Measurements from ENCODE around the gene ZAP70.

ZAP70 gene

DNA sequence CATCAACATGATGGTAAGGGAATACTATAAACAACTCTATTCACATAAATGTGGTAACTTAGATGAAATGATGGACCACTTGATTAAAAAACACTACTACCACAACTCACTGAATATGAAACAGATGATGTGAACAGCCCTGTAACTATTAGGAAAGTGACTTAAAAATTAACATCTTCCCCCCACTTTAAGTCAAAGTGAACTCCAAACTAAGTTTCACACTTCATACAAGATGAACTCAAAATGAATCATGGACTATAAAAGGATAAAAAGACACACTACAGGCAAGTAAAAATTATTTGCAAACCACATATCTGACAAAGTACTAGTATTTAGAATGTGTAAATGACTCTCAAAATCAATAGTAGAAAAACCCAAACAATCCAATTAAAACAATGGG is 71.6 kb downstream of the ZAP70 start:
- TF ChIP-seq, protein P1, sequence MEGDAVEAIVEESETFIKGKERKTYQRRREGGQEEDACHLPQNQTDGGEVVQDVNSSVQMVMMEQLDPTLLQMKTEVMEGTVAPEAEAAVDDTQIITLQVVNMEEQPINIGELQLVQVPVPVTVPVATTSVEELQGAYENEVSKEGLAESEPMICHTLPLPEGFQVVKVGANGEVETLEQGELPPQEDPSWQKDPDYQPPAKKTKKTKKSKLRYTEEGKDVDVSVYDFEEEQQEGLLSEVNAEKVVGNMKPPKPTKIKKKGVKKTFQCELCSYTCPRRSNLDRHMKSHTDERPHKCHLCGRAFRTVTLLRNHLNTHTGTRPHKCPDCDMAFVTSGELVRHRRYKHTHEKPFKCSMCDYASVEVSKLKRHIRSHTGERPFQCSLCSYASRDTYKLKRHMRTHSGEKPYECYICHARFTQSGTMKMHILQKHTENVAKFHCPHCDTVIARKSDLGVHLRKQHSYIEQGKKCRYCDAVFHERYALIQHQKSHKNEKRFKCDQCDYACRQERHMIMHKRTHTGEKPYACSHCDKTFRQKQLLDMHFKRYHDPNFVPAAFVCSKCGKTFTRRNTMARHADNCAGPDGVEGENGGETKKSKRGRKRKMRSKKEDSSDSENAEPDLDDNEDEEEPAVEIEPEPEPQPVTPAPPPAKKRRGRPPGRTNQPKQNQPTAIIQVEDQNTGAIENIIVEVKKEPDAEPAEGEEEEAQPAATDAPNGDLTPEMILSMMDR (IDR thresholded peaks at IDR 0.05; ENCODE audit: insufficient read depth, low read length, missing control alignments), result no peak
- H3K4me3 ChIP-seq (ENCODE audit: low read depth, low read length), result no peak overlapping the region
- DNase-seq (ENCODE audit: low read depth, low spot score), result no peak
- CTCF ChIA-PET, result no interaction called here
- POLR2A ChIA-PET, result no interaction called here

DNA sequence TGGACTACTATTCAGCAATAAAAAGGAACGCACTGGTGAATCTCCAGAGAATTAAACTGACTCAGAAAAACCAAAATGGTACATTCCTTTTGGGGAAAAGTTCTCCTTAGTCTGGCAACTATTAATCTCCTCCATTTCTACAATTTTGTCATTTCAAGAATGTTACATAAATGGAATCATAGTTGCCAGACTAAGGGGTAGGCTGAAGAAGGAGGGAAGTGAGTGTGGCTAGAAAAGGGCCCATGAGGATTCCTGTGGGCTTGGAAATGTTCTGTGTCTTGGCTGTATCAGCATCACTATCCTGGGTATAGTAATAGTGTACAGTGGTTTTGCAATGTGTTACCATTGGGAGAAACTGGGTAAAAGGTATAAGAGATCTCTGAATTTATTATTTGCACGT is 72.4 kb downstream of the ZAP70 start:
- CTCF ChIA-PET, result interaction anchor here (1.1 kb wide), 1 partner anchor 18 kb away, joined by 3 read pairs; no protein-coding TSS in a partner anchor
- no peak overlapping the region for H3K4me3 ChIP-seq (ENCODE audit: low read depth, low read length)
- DNase-seq (ENCODE audit: low read depth, low spot score), result no peak
- TF ChIP-seq, protein P1 (IDR thresholded peaks at IDR 0.05; ENCODE audit: insufficient read depth, low read length, missing control alignments), result no peak
- POLR2A ChIA-PET, result no interaction called here

DNA sequence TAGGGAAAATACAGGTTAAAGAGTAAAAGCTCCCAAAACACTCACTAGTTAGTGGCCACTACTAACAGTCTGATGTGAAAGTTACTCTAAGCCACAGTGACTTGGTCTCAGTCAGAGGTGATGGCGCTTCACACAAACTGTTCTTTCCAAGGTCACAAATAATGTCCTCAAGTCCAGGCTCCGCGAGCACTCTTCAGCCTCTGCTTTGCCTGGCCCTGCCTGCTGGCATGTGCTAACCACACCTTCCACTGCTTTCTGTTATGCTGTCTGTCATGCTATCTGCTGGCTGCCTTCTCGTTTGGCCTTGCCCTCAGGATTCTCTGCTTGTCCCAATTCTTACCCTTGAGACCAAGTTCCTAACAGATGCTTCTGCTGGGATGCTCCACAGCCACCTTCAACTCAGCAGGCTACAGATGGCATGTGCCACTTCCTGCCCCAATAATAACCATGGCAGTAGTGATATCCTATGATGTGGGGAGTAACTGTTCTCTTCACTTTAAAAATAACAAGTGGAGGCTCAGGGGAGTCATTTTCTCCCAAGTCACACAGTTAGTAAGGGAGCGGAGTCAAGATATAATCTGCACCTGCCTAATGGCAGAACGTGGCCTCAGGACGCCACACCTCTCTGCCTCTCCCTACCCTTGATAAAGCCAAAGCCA is 75.7 kb downstream of the ZAP70 start:
- TF ChIP-seq, protein P1 (IDR thresholded peaks at IDR 0.05; ENCODE audit: insufficient read depth, low read length, missing control alignments), result no peak
- no peak overlapping the region for H3K4me3 ChIP-seq (ENCODE audit: low read depth, low read length)
- CTCF ChIA-PET, result interaction anchor here (0.8 to 3.5 kb wide), 2 partner anchors 17 to 18 kb away, joined by 3 to 16 read pairs; no protein-coding TSS in a partner anchor
- POLR2A ChIA-PET, result no interaction called here
- no peak for DNase-seq (ENCODE audit: low read depth, low spot score)

Measured in AG04449 (cell line).